ENCODE measurements around the gene MYH9. TPM values are rescaled to one million over a fixed set of nuclear protein-coding genes. Genes with fewer than 3 reads are reported as not detected.

MYH9 gene
- total RNA-seq, 2 experiments from 2014 or later = 112 to 223 TPM

DNA sequence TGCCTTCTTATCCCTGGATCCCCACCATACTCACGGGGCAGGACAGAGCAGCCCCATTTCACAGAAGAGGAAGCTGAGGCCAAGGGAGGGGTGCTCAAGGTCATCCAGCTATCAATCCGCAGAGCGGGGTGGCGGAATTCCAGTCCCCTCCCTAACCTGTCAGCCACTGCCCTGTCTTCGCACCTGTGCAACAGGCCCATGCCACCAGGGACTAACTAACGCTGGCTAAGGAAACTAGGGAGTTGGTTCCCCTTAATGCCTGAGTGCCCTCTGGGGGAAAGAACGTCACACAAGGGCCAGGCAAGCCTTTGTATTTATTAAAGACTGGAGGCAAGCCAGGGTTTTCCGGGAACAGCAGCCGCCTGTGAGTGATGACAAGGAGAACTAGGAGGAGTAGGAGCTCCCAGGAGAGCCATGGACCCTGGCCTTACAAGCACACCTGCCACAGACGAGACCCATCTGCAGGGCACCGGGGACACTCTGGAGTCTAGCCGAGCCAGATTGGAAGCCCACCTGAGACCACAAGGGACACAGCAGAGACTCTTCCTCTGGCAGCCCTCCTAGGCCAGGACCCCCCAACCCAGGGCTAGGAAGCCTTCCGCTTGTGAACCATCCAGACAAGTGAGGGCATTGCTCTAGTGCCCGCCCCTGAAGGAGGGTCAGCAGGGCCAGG is 64.4 kb downstream of the MYH9 start:
- Histone ChIP-seq H3K4me3 (ENCODE audit: low read depth, low read length, poor library complexity, severe bottlenecking) (no peak overlapping the region), H3K9me2 (ENCODE audit: insufficient read depth, low read length) (no peaks in the 10 kb centered on the region), H3K4me2 (ENCODE audit: low read length) (no peak overlapping the region), H3K36me3 (ENCODE audit: insufficient read depth, low read length) (peaks cover 97% of the 10 kb centered on the region), H3K9me3 (ENCODE audit: low read length) (no peaks in the 10 kb centered on the region), H4K20me1 (ENCODE audit: insufficient read depth, low read length) (no peaks in the 10 kb centered on the region), H2AFZ (ENCODE audit: low read length) (no peak overlapping the region), H3K4me1 (ENCODE audit: insufficient read depth, low read length, poor library complexity, severe bottlenecking) (no peaks in the 10 kb centered on the region), H3K27ac (ENCODE audit: low read depth, low read length, poor library complexity, severe bottlenecking) (no peak overlapping the region), H3K79me2 (ENCODE audit: insufficient read depth, low read depth, low read length) (no peaks in the 10 kb centered on the region)
- intact Hi-C loops (cut with micrococcal nuclease; ENCODE audit: unreplicated experiment) = no loop called here
- BruUV-seq (replicated peaks) = no TSS peak
- ChIA-PET POLR2A (no interaction called here), CTCF (ENCODE audit: unreplicated experiment) (no interaction called here)
- TF ChIP-seq, protein P1, sequence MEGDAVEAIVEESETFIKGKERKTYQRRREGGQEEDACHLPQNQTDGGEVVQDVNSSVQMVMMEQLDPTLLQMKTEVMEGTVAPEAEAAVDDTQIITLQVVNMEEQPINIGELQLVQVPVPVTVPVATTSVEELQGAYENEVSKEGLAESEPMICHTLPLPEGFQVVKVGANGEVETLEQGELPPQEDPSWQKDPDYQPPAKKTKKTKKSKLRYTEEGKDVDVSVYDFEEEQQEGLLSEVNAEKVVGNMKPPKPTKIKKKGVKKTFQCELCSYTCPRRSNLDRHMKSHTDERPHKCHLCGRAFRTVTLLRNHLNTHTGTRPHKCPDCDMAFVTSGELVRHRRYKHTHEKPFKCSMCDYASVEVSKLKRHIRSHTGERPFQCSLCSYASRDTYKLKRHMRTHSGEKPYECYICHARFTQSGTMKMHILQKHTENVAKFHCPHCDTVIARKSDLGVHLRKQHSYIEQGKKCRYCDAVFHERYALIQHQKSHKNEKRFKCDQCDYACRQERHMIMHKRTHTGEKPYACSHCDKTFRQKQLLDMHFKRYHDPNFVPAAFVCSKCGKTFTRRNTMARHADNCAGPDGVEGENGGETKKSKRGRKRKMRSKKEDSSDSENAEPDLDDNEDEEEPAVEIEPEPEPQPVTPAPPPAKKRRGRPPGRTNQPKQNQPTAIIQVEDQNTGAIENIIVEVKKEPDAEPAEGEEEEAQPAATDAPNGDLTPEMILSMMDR (conservative IDR thresholded peaks at IDR 0.05; ENCODE audit: low read length) = no peak
- TF ChIP-seq EZH2phosphoT487 (IDR thresholded peaks at IDR 0.05; ENCODE audit: borderline replicate concordance, low read depth, low read length) = no peak
- DNase-seq (ENCODE audit: low spot score) = no peak

DNA sequence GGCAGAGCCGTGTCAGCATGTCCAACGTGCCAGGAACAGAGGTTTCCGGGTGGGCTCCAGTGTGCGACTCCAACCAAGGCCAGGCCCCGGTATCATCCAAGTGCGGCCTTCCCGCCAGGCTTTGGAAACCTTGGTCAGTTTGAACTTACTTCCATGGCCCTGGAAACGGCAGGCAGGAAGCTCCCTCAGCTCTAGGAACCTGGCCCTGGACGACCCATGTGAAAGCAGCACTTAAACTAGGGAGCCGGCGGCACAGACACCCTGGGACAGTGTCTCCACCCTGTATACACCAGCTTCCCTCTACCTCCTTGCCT is 65.2 kb downstream of the MYH9 start:
- Histone ChIP-seq H3K27ac (ENCODE audit: low read depth, low read length, poor library complexity, severe bottlenecking) (no peak overlapping the region), H3K9me3 (ENCODE audit: low read length) (no peaks in the 10 kb centered on the region), H2AFZ (ENCODE audit: low read length) (no peak overlapping the region), H3K4me1 (ENCODE audit: insufficient read depth, low read length, poor library complexity, severe bottlenecking) (no peaks in the 10 kb centered on the region), H3K79me2 (ENCODE audit: insufficient read depth, low read depth, low read length) (no peaks in the 10 kb centered on the region), H3K4me2 (ENCODE audit: low read length) (no peak overlapping the region), H3K9me2 (ENCODE audit: insufficient read depth, low read length) (no peaks in the 10 kb centered on the region), H4K20me1 (ENCODE audit: insufficient read depth, low read length) (no peaks in the 10 kb centered on the region), H3K4me3 (ENCODE audit: low read depth, low read length, poor library complexity, severe bottlenecking) (no peak overlapping the region), H3K36me3 (ENCODE audit: insufficient read depth, low read length) (peaks cover 97% of the 10 kb centered on the region)
- no peak for DNase-seq (ENCODE audit: low spot score)
- intact Hi-C loops (cut with micrococcal nuclease; ENCODE audit: unreplicated experiment) = no loop called here
- TF ChIP-seq EZH2phosphoT487 (IDR thresholded peaks at IDR 0.05; ENCODE audit: borderline replicate concordance, low read depth, low read length) = no peak
- TF ChIP-seq, protein P1 (conservative IDR thresholded peaks at IDR 0.05; ENCODE audit: low read length) = no peak
- POLR2A ChIA-PET = no interaction called here
- CTCF ChIA-PET (ENCODE audit: unreplicated experiment) = no interaction called here
- no TSS peak for BruUV-seq (replicated peaks)

DNA sequence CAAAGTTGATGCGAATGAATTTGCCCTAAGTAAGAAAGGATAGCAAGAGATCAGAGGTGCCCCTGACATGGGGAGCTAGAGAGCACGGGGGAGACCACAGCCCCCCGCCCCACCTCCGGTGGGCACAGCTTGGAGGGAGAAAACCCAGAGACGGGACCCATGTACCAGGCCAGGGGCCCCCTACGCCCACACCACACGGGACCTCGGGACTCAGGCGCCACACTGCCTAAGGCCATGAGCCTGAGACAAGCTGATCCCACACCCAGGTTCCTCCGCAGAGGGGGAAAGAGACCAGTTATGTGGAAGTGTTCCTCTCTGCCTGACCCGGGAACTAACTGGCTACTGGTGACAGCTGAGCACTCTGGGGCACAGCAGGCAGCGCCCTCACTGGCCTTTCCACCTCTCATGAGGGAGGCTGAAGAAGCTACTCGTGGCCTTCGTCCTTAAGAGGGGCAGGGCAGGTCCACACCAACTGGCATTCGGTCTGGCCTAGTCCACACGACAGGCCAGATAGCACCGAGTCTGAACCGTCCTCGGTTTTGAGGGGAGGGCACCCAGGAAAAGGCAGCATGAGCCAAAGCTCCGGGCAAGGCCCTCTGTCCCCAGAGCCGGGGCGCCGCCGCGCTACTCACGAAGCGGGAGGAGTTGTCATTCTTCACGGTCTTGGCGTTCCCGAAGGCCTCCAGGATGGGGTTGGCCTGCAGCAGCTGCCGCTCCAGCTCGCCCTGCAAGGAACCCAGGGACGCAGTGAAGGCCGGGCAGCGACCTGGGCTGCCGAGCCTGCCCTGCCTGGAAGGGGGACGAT is 65.8 kb downstream of the MYH9 start:
- POLR2A ChIA-PET = no interaction called here
- H3K27ac ChIP-seq (ENCODE audit: low read depth, low read length, poor library complexity, severe bottlenecking) = no peak overlapping the region
- no TSS peak for BruUV-seq (replicated peaks)

More for the DNA sequence above, 65.8 kb downstream of the MYH9 start:
- CTCF ChIA-PET (ENCODE audit: unreplicated experiment) = no interaction called here
- TF ChIP-seq EZH2phosphoT487 (IDR thresholded peaks at IDR 0.05; ENCODE audit: borderline replicate concordance, low read depth, low read length) = no peak
- TF ChIP-seq, protein P1 (conservative IDR thresholded peaks at IDR 0.05; ENCODE audit: low read length) = no peak
- Histone ChIP-seq H3K4me3 (ENCODE audit: low read depth, low read length, poor library complexity, severe bottlenecking) (no peak overlapping the region), H3K79me2 (ENCODE audit: insufficient read depth, low read depth, low read length) (no peaks in the 10 kb centered on the region), H2AFZ (ENCODE audit: low read length) (no peak overlapping the region), H3K9me2 (ENCODE audit: insufficient read depth, low read length) (no peaks in the 10 kb centered on the region), H3K4me1 (ENCODE audit: insufficient read depth, low read length, poor library complexity, severe bottlenecking) (no peaks in the 10 kb centered on the region), H3K4me2 (ENCODE audit: low read length) (no peak overlapping the region), H4K20me1 (ENCODE audit: insufficient read depth, low read length) (no peaks in the 10 kb centered on the region), H3K36me3 (ENCODE audit: insufficient read depth, low read length) (peaks cover 97% of the 10 kb centered on the region), H3K9me3 (ENCODE audit: low read length) (no peaks in the 10 kb centered on the region)
- intact Hi-C loops (cut with micrococcal nuclease; ENCODE audit: unreplicated experiment) = no loop called here
- no peak for DNase-seq (ENCODE audit: low spot score)
